ENCODE measurements around the gene PRR14L. TPM values are rescaled to one million over a fixed set of nuclear protein-coding genes. Genes with fewer than 3 reads are reported as not detected.
A peak's percentile ranks its signal among the peaks of the same experiment; 100 is the strongest.

Gene PRR14L
- total and polyA plus RNA-seq, 7 donors: 2.7 to 16.4 (median 8.8) TPM

- intact Hi-C loops (cut with DNase I): loop anchor here (5.0 kb wide), 2 partner anchors 74 to 284 kb away; partner anchors contain the start of gene PATZ1 (in 2 of the 2)
- Histone ChIP-seq H3K27me3 (ENCODE audit: insufficient read depth in 3 of 3, low read length in 2 of 3) (no peaks in the 10 kb centered on the region), H3K27ac (peak overlapping the region; percentile 83), H3K36me3 (ENCODE audit: insufficient read depth in 1 of 2, low read depth in 1 of 2) (no peaks in the 10 kb centered on the region), H3K4me1 (peaks cover 30% of the 10 kb centered on the region), H3K9me3 (no peaks in the 10 kb centered on the region), H3K4me3 (peak overlapping the region; percentile 79)
- ATAC-seq: no peak
- DNase-seq: no peak
- WGBS, 3 donors: 69 to 79% (median 77%) methylated on average over 9 of the region's 9 CpGs
- no peak for TF ChIP-seq CTCF (IDR thresholded peaks at IDR 0.05)
Observed at GRCh38 chr22:31631436-31631835, 118.5 kb downstream of the PRR14L start.

Other genes starting within 250 kb of the PRR14L start
- gene PISD, start 87.9 kb downstream of the PRR14L start, total RNA-seq: 10 to 100 TPM; 11.1 to 24.2 (median 17.2) TPM
- gene PISD, start 87.9 kb downstream of the PRR14L start, polyA plus RNA-seq: 10 to 100 TPM; 10.2 to 18.7 (median 15.2) TPM
- gene DEPDC5, start 3.9 kb upstream of the PRR14L start, total RNA-seq: 10 to 100 TPM in 2 of 4 donors, 1 to 10 TPM in 2; 7.6 to 15.6 (median 9.4) TPM
- 10 to 100 TPM in 1 of 3 donors, 1 to 10 TPM in 2; 6.3 to 10.7 (median 9.1) TPM for gene DEPDC5, start 3.9 kb upstream of the PRR14L start, polyA plus RNA-seq
- gene YWHAH, start 194.4 kb upstream of the PRR14L start, total RNA-seq: 100 to 1,000 TPM in 1 of 4 donors, 10 to 100 TPM in 3; 47.8 to 116 (median 53.0) TPM
- gene YWHAH, start 194.4 kb upstream of the PRR14L start, polyA plus RNA-seq: 100 to 1,000 TPM in 1 of 3 donors, 10 to 100 TPM in 2; 48.4 to 133 (median 71.9) TPM

Measured in psoas muscle (tissue), 8 donors.